ENCODE data around the gene BBIP1. TPM values are rescaled to one million over a fixed set of nuclear protein-coding genes. Genes with fewer than 3 reads are reported as not detected.

BBIP1 gene
- total RNA-seq, 4 donors from 2014 or later: 10.0 to 36.4 (median 29.4) TPM

DNA sequence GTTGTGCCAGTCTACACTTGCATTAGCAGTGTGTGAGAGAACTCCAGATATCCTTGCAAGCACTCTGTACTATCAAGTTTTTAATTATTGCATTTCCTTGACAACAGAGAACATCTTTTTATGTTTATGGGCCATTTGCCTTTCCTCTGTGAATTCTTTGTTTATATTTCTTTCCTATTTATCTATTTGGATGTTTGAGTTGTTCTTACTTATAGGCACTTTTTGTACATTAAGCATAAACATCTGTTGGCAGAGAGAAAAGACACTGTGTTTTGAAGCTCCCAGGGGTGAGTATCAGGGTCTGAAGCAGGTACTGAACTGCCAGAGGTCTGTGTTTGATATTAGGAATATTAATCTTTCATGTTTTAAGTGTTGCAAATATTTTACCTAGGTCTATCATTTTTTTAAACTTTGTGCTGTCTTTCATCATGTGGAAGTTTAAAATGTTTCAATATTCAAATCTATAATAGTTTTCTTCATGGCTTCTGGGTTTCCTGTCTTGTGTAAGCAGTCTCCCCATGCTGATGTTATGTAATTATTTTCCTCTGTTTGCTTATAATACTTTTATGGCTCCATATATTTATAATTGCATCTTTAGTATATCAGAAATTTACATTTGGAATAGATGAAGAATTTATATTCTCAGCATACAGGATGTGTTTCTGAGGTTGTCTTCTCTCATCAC is 64.9 kb downstream of the BBIP1 start:
- TF ChIP-seq, protein P1, sequence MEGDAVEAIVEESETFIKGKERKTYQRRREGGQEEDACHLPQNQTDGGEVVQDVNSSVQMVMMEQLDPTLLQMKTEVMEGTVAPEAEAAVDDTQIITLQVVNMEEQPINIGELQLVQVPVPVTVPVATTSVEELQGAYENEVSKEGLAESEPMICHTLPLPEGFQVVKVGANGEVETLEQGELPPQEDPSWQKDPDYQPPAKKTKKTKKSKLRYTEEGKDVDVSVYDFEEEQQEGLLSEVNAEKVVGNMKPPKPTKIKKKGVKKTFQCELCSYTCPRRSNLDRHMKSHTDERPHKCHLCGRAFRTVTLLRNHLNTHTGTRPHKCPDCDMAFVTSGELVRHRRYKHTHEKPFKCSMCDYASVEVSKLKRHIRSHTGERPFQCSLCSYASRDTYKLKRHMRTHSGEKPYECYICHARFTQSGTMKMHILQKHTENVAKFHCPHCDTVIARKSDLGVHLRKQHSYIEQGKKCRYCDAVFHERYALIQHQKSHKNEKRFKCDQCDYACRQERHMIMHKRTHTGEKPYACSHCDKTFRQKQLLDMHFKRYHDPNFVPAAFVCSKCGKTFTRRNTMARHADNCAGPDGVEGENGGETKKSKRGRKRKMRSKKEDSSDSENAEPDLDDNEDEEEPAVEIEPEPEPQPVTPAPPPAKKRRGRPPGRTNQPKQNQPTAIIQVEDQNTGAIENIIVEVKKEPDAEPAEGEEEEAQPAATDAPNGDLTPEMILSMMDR (IDR thresholded peaks at IDR 0.05): no peak
- no peak for TF ChIP-seq POLR2A (IDR thresholded peaks at IDR 0.05)
- no peaks in the 10 kb centered on the region for H3K27me3 ChIP-seq
- H3K36me3 ChIP-seq: no peaks in the 10 kb centered on the region
- no peak for DNase-seq
- intact Hi-C loops (cut with DNase I; ENCODE audit: low total_unique reads): no loop called here
- no peaks in the 10 kb centered on the region for H3K9me3 ChIP-seq
- H3K4me3 ChIP-seq: no peak overlapping the region
- no peaks in the 10 kb centered on the region for H3K4me1 ChIP-seq
- H3K27ac ChIP-seq: no peak overlapping the region

DNA sequence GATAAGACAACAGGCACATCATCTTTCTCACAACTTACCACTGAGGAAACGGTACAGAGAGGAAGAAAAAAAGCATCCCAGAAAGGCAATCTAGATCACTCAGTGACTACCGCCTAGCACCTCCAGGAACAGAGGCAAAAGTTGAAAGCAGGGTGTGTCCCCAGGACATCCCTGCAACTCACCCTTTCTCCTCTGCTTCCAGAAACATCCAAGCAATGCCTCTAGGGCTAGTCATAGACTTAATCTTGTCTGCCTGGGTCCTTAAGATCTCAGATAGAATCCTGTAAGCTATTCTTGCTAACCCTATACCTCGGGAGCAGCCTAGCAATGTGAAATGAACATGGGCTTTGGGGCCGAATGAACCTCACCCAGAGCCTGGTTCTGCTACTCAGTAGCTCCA is 66.0 kb downstream of the BBIP1 start:
- Histone ChIP-seq H3K36me3 (no peaks in the 10 kb centered on the region), H3K9me3 (no peaks in the 10 kb centered on the region), H3K27me3 (no peaks in the 10 kb centered on the region), H3K27ac (no peak overlapping the region), H3K4me1 (no peaks in the 10 kb centered on the region), H3K4me3 (no peak overlapping the region)
- intact Hi-C loops (cut with DNase I; ENCODE audit: low total_unique reads): no loop called here
- no peak for DNase-seq
- no peak for TF ChIP-seq POLR2A (IDR thresholded peaks at IDR 0.05)
- TF ChIP-seq, protein P1 (IDR thresholded peaks at IDR 0.05): no peak

DNA sequence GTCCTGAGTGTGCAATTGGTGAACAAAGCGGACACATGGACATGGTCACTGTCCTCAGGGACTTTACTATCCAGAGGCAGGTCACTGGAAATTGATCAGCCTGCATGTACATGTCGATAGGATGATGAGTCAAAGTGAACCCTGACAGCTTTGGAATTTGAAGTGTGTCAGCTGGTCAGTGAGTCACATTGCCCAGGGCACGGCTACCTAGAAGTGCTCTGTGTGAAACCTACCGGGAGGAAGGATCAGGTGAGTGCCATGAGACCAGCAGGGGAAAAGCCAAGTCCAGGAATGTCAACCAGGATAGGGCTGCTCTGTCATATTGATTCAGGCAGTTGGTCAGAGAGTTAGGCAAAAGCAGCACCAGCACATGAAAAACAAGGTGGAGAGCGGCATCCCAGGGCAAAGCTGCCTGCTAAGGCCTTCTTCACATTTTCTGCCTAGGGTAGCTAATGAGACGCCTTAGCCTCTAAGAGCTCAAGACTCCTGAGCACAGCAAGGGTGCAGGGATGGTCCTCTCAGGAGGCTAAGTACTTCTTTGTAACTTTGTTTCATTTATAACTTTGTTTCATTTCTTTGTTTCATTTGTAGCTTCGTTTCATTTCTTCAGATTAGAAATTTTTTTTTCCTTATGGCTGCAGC is 66.6 kb downstream of the BBIP1 start:
- TF ChIP-seq, protein P1 (IDR thresholded peaks at IDR 0.05): no peak
- TF ChIP-seq POLR2A (IDR thresholded peaks at IDR 0.05): no peak
- no peaks in the 10 kb centered on the region for H3K4me1 ChIP-seq

DNA sequence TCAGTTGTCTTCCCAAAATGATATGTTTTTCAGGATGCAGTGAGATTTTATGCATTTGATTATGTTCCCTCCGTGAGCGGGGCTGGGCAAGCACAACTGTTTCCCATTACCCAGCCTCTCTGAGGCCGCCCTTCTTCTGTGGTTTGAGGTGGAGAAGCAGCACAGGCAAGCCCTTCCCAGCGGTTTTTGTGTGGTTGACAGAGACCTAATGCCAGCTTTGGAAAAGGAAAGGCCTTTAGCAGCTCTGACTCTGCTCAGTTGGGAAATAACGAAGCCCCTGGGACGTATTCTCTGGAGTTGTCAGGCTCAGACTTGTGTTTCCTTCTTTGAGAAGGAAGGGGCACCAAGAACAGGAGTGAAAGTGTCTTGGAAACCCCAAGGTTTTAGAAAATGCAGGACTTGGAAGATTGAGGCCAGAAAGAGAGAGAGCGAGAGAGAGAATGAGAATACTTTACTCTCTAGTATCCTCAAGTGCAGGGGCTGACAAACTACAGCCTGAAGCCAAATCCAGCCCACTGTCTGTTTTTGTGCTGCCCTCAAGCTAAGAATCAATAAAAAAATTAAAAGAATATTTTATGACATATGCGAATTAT is 67.9 kb downstream of the BBIP1 start:
- no peak for DNase-seq
- no peaks in the 10 kb centered on the region for H3K27me3 ChIP-seq
- TF ChIP-seq, protein P1 (IDR thresholded peaks at IDR 0.05): no peak
- TF ChIP-seq POLR2A (IDR thresholded peaks at IDR 0.05): no peak
- intact Hi-C loops (cut with DNase I; ENCODE audit: low total_unique reads): no loop called here
- no peaks in the 10 kb centered on the region for H3K9me3 ChIP-seq
- H3K27ac ChIP-seq: no peak overlapping the region
- no peaks in the 10 kb centered on the region for H3K36me3 ChIP-seq
- H3K4me3 ChIP-seq: no peak overlapping the region
- H3K4me1 ChIP-seq: no peaks in the 10 kb centered on the region

More for the DNA sequence above, 66.6 kb downstream of the BBIP1 start:
- Histone ChIP-seq H3K27ac (no peak overlapping the region), H3K36me3 (no peaks in the 10 kb centered on the region), H3K27me3 (no peaks in the 10 kb centered on the region), H3K9me3 (no peaks in the 10 kb centered on the region), H3K4me3 (no peak overlapping the region)
- intact Hi-C loops (cut with DNase I; ENCODE audit: low total_unique reads): no loop called here
- DNase-seq: peak in 1 of 2 donors; percentile 7

DNA sequence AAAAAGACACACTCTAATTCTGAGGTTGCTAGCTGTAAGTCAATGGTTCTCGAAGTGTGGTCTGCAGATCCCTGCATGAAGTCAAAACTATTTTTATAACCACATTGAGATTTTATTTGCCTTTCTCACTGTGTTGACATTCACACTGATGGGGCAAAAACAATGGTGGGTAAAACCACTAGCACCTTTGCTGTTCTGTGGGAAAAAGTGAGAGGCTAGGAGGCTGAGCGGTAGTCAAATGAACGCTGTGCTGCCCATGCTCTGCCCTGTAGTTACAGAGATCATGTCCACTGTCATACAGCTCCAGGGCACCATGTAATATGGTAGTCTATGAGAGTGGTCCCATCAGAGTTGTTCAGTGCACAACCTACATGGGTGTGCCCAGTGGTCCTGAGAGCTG is 68.9 kb downstream of the BBIP1 start:
- no peaks in the 10 kb centered on the region for H3K27me3 ChIP-seq
- H3K9me3 ChIP-seq: no peaks in the 10 kb centered on the region
- H3K4me1 ChIP-seq: no peaks in the 10 kb centered on the region
- no peak overlapping the region for H3K27ac ChIP-seq
- TF ChIP-seq POLR2A (IDR thresholded peaks at IDR 0.05): no peak
- TF ChIP-seq, protein P1 (IDR thresholded peaks at IDR 0.05): no peak
- H3K4me3 ChIP-seq: no peak overlapping the region
- no peaks in the 10 kb centered on the region for H3K36me3 ChIP-seq
- DNase-seq: no peak
- intact Hi-C loops (cut with DNase I; ENCODE audit: low total_unique reads): no loop called here
